Endodermal cell (in vitro differentiated cells): ENCODE measurements around the gene SPATS2. TPM values are rescaled to one million over a fixed set of nuclear protein-coding genes. Genes with fewer than 3 reads are reported as not detected.

ENCODE experiments used
- DNase-seq: peaks from one replicate; pipeline ENCODE4 v3.0.0-alpha.2; 2017
- H3K27ac ChIP-seq: 2 replicates; pipeline ENCODE4 v1.5.1; 2013; ENCODE audit warnings: mild to moderate bottlenecking, low read depth, low read length, moderate library complexity
- H3K27me3 ChIP-seq: 2 replicates; pipeline ENCODE4 v1.6.1; 2013; ENCODE audit warnings: mild to moderate bottlenecking, low read length, moderate library complexity; ENCODE audit not compliant: insufficient read depth, control insufficient read depth, poor library complexity, severe bottlenecking
- H3K36me3 ChIP-seq: 2 replicates; pipeline ENCODE4 v1.7.0; 2013; ENCODE audit warnings: mild to moderate bottlenecking, low read length, moderate library complexity; ENCODE audit not compliant: control insufficient read depth, insufficient read depth
- H3K4me1 ChIP-seq: one replicate; pipeline ENCODE4 v1.7.0; 2013; ENCODE audit warnings: low read length; ENCODE audit not compliant: control insufficient read depth, insufficient read depth
- H3K4me3 ChIP-seq: 2 replicates; pipeline ENCODE4 v1.5.1; 2013; ENCODE audit warnings: mild to moderate bottlenecking, low read length, moderate library complexity
- H3K9ac ChIP-seq: 2 replicates; pipeline ENCODE4 v1.6.1; 2013; ENCODE audit warnings: mild to moderate bottlenecking, low read length, moderate library complexity; ENCODE audit not compliant: poor library complexity, severe bottlenecking; ENCODE audit errors: extremely low read depth
- H3K9me3 ChIP-seq: 2 replicates; pipeline ENCODE4 v1.6.1; 2013; ENCODE audit warnings: mild to moderate bottlenecking, low read length, moderate library complexity; ENCODE audit not compliant: control insufficient read depth
- H3K27ac Mint-ChIP-seq: 2 replicates; pipeline ENCODE4 v1.8.0; 2020; ENCODE audit warnings: mixed read lengths
- H3K27me3 Mint-ChIP-seq: 2 replicates; pipeline ENCODE4 v1.8.0; 2021; ENCODE audit warnings: mild to moderate bottlenecking, mixed read lengths; ENCODE audit not compliant: insufficient read depth
- H3K36me3 Mint-ChIP-seq: 2 replicates; pipeline ENCODE4 v1.8.0; 2020; ENCODE audit warnings: low read depth, mixed read lengths
- H3K4me1 Mint-ChIP-seq: 2 replicates; pipeline ENCODE4 v1.8.0; 2020; ENCODE audit warnings: mixed read lengths
- H3K4me3 Mint-ChIP-seq: 2 replicates; pipeline ENCODE4 v1.8.0; 2020; ENCODE audit warnings: mild to moderate bottlenecking, moderate library complexity, mixed read lengths
- H3K9me3 Mint-ChIP-seq: 2 replicates; pipeline ENCODE4 v1.8.0; 2020; ENCODE audit warnings: mild to moderate bottlenecking, mixed read lengths
- WGBS, 2 experiments: methylation state at CpG; one replicate each; pipeline versions ENCODE4 v1.1.5 to v1.1.7; 2013; ENCODE audit warnings: missing lambda C conversion rate in 2 of 2, mixed read lengths in 1 of 2; ENCODE audit not compliant: insufficient coverage in 1 of 2, insufficient read length in 1 of 2; 5-methylcytosine and 5-hydroxymethylcytosine counted together
- total RNA-seq, 2 donors: library from RNA; stranded (reverse); fragmentation: NEBNext Ultra II Directional in 1 of 2; extraction: Animal tissue kit (Norgen Biotek cat#: 25700) in 1 of 2; gene quantifications; 2 replicates in 1 of 2; 3 replicates in 1 of 2; pipeline ENCODE4 v1.2.1, GENCODE V29; 2021
- TF ChIP-seq, protein P1 (sequence below): fragments of 200-600 bp; sonication (generic); conservative IDR thresholded peaks from 2 replicates; pipeline ENCODE4 v1.5.0; 2021; ENCODE audit warnings: antibody characterized with exemption, mild to moderate bottlenecking

SPATS2 gene
- total RNA-seq, 2 donors from 2014 or later, result 50.2 to 64.8 TPM

DNA sequence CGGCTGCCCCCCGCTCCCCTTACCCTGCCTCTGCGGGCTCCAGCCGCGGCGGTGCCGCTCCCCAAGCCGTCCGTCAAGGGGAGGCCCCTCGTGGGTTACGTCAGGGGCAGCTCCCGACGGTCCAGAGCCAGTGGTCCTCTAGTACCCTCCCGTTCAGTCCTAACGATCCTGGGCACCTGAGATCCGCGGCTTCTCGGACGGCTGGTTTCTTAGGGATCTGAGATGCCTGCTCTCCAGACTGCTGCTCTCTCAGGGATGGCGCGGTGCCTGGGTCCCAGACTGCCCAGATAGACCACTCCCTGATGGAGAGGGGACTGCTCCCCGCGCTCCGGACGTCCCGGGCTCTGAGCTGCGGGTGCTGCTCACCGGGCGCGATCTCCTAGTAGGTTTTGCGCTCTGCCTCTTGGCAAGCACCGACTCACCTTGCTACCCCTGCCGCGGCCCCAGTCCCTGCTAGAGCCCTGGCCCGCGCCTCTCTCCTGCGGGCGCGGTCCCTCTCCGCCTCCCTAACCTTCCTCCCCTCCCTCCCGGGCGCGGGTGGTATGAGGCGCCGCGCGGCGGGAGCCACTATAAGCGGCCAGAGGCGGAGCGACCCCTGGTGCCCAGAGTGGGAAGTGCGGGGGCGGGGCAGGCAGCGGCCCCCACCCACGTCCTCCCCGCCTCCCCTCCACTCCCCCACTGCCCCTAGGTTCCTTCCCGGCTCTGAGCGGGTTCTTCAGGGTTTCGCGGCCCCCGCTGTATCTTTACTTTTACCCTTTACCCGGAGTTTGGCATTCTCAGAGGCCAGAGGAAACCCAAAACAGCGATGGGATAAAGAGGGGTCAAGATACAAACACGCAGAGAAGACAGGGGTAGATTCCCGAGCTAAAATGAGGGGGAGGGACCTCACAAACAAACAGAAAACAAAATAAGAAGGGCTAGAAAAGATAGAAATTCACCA is 30.3 kb upstream of the SPATS2 start, which contains the start of gene C1QL4:
Gene C1QL4 (minus strand): TSS at position 544 of the 940 bp plus-strand sequence. CDS start 711 bp downstream, outside the sequence.
- no peak within 1 kb of the TSS for H3K27ac Mint-ChIP-seq
- no peaks in the 10 kb centered on the region for H3K36me3 ChIP-seq
- no peaks in the 10 kb centered on the region for H3K36me3 Mint-ChIP-seq
- H3K27me3 ChIP-seq, result peaks cover 100% of the 10 kb centered on the region
- H3K27ac ChIP-seq, result no peak within 1 kb of the TSS
- peaks cover 93% of the 10 kb centered on the region for H3K27me3 Mint-ChIP-seq
- H3K9me3 ChIP-seq, result no peaks in the 10 kb centered on the region
- peaks cover 17% of the 10 kb centered on the region for H3K4me1 Mint-ChIP-seq
- WGBS, 2 experiments, result 3 to 4% methylated on average over 32 to 65 of the region's 65 CpGs
- peak; percentile 98 for DNase-seq
- TF ChIP-seq, protein P1, sequence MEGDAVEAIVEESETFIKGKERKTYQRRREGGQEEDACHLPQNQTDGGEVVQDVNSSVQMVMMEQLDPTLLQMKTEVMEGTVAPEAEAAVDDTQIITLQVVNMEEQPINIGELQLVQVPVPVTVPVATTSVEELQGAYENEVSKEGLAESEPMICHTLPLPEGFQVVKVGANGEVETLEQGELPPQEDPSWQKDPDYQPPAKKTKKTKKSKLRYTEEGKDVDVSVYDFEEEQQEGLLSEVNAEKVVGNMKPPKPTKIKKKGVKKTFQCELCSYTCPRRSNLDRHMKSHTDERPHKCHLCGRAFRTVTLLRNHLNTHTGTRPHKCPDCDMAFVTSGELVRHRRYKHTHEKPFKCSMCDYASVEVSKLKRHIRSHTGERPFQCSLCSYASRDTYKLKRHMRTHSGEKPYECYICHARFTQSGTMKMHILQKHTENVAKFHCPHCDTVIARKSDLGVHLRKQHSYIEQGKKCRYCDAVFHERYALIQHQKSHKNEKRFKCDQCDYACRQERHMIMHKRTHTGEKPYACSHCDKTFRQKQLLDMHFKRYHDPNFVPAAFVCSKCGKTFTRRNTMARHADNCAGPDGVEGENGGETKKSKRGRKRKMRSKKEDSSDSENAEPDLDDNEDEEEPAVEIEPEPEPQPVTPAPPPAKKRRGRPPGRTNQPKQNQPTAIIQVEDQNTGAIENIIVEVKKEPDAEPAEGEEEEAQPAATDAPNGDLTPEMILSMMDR, result peak; percentile 100
- H3K4me3 ChIP-seq, result peak within 1 kb of the TSS; percentile 72
- H3K9me3 Mint-ChIP-seq, result no peaks in the 10 kb centered on the region
- H3K9ac ChIP-seq, result no peak within 1 kb of the TSS
- no peaks in the 10 kb centered on the region for H3K4me1 ChIP-seq
- peak within 1 kb of the TSS; percentile 49 for H3K4me3 Mint-ChIP-seq

DNA sequence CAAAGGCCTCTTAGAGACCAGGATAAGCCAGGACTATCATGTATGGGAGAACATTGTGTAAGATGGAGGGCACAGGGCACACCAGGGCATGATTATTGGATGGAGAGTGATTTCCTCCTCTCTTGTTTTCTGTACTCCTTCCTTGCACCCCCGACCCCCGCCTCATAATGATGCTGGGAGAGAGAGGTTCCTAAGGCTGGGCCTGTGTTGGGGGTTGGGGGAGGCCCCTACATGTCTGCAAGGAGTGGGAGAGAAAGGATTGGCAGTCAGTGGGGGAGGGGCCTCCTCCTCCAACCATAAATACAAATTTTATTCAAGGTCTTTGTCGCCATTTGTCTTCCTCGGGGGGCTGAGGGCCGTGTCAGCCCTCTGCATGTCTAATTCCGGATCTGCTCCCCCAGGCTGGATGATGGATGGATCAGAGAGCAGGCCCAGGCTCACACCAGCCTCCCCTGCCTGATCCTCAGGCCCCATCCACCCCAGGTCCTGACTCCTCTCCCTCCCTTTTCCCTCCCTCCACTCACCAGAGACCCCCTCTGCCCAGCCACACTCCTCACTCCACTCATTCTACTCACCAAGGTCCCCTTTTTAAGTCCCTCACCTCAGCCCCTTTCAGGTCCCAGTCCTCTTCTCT is 28.3 kb upstream of the SPATS2 start:
- WGBS, 2 experiments, result 48 to 53% methylated on average over 3 to 6 of the region's 6 CpGs
- Histone ChIP-seq H3K4me3 (no peak overlapping the region), H3K9me3 (no peaks in the 10 kb centered on the region), H3K27me3 (peaks cover 100% of the 10 kb centered on the region), H3K9ac (no peak overlapping the region), H3K36me3 (no peaks in the 10 kb centered on the region), H3K4me1 (peaks cover 5% of the 10 kb centered on the region), H3K27ac (peak overlapping the region; percentile 90)
- Mint-ChIP-seq H3K4me1 (peaks cover 20% of the 10 kb centered on the region), H3K36me3 (no peaks in the 10 kb centered on the region), H3K4me3 (no peak overlapping the region), H3K27ac (no peak overlapping the region), H3K9me3 (no peaks in the 10 kb centered on the region), H3K27me3 (peaks cover 98% of the 10 kb centered on the region)
- peak; percentile 58 for DNase-seq
- TF ChIP-seq, protein P1, result no peak

DNA sequence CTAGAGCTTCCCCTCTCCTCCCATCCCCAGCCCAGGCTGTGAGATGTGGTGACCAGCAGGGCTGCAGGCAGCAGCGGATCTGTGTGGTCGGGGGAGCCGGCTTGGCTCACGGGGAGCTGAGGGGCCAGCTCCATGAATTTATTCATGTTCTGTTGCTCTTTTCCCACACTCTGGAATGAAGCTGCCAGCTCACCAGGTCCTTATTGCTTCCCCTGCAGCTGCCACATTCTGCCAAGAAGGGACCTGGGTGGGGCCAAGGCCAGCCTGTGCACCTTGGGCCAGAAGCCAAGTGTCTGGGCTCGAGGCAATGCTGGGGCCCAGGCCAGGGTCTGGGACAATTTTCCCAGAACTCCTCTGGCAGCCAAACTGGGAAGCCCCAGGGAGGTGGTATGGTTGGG is 27.8 kb upstream of the SPATS2 start:
- Mint-ChIP-seq H3K4me1 (peaks cover 20% of the 10 kb centered on the region), H3K4me3 (no peak overlapping the region), H3K27me3 (peaks cover 99% of the 10 kb centered on the region), H3K36me3 (no peaks in the 10 kb centered on the region), H3K9me3 (no peaks in the 10 kb centered on the region), H3K27ac (no peak overlapping the region)
- Histone ChIP-seq H3K9ac (no peak overlapping the region), H3K27ac (peak overlapping the region; percentile 90), H3K4me1 (peaks cover 5% of the 10 kb centered on the region), H3K9me3 (no peaks in the 10 kb centered on the region), H3K36me3 (no peaks in the 10 kb centered on the region), H3K4me3 (no peak overlapping the region), H3K27me3 (peaks cover 100% of the 10 kb centered on the region)
- WGBS, 2 experiments, result 38 to 40% methylated on average over 1 to 5 of the region's 5 CpGs
- DNase-seq, result peak; percentile 86
- TF ChIP-seq, protein P1, result no peak
